Hematopoietic multipotent progenitor cell treated with erythropoietin and hydrocortisone succinate and interleukin-3 and kit ligand, for 4 days (in vitro differentiated cells): ENCODE data around the gene VRK3.
A peak's percentile ranks its signal among the peaks of the same experiment; 100 is the strongest.

ENCODE experiments used
- DNase-seq: peaks from one replicate; pipeline ENCODE4 v3.0.0-alpha.2; 2015

VRK3 gene

DNA sequence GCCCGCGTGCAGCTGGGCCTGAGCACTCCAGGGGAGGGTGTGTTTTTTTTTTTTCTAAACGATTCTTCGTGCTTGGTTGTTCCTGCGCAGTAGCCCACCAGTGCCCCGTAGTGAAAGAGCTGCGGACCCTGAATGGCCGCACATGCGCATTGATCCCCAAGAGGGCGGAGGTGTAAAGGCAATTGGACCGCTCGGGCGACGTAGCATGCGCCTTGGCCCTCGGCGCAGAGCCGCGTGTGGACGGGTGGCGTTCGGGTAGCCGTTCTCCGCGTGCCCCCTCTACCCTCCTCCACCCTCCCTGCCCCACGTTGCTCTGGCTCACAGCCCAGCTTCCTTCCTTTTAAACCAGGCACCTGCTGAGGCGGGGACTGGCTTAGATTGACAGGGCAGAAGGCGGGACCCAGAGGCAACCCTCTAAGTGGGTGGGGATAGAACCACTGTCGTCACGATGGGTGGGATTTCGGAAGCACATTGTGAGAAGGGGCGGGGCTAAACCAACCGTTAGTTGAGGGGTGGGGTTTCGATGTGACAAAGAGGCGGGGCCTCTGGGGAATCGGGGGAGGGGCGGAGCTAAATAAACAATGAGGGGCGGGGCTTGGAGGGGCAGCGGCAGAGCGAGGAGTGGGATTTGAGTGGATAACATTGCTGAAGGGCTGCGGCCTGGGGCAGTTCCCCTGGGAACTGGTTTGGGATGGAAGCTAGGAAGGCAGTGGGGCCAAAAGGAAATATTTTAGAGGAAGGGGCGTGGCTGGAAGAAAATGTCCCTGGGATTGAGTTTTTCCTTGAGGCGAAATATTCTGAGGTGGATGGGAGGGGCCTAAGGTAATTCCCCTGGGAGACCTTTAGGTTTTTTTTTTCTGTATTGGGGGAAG lies 95.3 kb downstream of the VRK3 start:
- peak; percentile 98 for DNase-seq

DNA sequence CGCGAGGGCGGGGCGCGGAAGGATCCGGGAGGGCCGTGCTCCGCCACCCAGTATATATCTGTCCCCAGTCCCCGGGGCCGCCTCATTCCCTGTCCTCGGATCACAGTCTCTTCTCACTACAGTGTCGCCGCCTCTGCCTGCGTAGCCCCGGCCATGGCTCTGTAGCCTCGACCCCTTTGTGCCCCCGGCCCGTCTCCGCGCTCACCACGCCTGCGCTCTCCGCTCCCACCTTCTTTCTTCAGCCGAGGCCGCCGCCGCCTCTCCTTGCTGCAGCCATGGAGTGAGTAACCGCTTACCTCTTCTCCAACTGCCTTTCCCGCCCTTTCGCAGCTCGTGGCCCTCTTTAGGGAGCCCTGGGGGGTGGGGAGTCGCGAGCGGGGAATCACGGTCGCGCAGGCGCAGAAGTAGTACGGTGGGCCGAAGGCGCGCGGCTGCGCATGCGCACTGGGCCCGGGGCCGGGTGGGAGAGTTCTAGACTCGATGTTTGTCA lies 96.0 kb downstream of the VRK3 start, which contains the start of the genes ATF5 and NUP62:
TSS of gene ATF5 (plus strand) at position 85 of the 490 bp plus-strand sequence. CDS start 1,646 bp downstream, outside the sequence.
TSS of gene NUP62 (minus strand) at position 384 of the 490 bp plus-strand sequence. CDS start 19,697 bp downstream, outside the sequence.
- DNase-seq: peak; percentile 96

DNA sequence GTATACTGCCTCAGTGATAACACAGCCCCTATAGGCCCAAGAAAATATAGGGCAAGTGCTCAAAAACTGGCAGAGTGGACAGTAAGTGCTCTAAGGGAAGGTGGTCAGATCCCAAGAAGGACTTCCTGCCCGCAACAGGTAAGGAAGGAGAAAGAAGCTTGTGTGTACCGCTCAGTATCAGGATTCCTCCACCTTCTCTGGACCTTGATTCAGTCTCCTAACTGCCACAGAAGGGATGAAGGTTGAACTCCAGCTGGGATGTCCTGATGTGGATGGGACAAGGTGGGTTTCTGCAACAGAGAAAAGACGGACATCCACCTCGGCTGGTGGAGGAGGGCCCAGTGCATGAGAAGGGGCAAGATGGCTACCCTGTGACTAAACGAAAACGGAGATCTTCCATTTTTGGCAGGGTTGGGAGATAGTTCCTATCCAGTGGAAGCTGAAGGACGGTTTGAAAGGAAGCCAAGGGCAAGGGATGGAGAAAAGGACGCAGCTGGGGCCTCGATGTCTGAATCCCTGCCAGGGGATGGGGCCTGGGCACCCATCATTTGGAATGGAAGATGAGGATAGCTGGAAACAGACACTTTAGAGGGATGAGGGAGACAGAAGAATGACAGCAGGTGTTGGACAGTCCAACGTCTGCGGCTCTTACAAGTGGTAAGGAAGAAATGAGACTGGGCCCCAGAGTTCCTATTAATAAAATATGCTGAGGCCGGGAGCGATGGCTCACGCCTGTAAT lies 97.5 kb downstream of the VRK3 start:
- DNase-seq: no peak

DNA sequence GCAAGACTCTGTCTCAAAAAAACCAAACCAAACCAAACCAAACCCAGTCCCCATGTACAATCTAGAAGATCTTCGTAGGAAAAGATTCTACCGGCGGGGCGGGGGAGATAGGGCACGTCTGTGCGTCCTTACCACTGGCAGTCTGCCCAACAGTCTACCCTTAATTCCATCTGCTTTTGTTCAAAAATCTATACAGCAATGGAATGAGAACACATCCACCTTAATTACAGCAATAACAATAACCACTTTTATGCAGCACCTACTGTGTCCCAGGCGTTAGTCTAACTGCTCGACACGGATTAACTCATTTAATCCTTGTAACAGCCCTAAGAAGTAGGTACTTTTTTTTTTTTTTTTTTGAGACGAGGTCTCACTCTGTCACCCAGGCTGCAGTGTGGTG lies 98.7 kb downstream of the VRK3 start:
- DNase-seq: no peak
